Measurements from ENCODE around the gene LORICRIN.
A peak's percentile ranks its signal among the peaks of the same experiment; 100 is the strongest.

The LORICRIN gene

GRCh38 chr1:153253693-153254092 lies 5.8 kb upstream of the LORICRIN start:
- H3K27me3 ChIP-seq (replicated peaks; ENCODE audit: control insufficient read depth, insufficient read depth, low read length) = no peaks in the 10 kb centered on the region
- no peaks in the 10 kb centered on the region for H3K36me3 ChIP-seq (ENCODE audit: control insufficient read depth, insufficient read depth, low read length)
- TF ChIP-seq, protein P1, sequence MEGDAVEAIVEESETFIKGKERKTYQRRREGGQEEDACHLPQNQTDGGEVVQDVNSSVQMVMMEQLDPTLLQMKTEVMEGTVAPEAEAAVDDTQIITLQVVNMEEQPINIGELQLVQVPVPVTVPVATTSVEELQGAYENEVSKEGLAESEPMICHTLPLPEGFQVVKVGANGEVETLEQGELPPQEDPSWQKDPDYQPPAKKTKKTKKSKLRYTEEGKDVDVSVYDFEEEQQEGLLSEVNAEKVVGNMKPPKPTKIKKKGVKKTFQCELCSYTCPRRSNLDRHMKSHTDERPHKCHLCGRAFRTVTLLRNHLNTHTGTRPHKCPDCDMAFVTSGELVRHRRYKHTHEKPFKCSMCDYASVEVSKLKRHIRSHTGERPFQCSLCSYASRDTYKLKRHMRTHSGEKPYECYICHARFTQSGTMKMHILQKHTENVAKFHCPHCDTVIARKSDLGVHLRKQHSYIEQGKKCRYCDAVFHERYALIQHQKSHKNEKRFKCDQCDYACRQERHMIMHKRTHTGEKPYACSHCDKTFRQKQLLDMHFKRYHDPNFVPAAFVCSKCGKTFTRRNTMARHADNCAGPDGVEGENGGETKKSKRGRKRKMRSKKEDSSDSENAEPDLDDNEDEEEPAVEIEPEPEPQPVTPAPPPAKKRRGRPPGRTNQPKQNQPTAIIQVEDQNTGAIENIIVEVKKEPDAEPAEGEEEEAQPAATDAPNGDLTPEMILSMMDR (IDR thresholded peaks at IDR 0.05; ENCODE audit: insufficient read depth, low read length, poor library complexity, severe bottlenecking) = no peak
- no peak overlapping the region for H3K4me3 ChIP-seq (replicated peaks; ENCODE audit: low read depth, low read length)
- no peak for DNase-seq (ENCODE audit: extremely low read depth, insufficient read length)

GRCh38 chr1:153260585-153261280 lies 1.2 kb downstream of the LORICRIN start:
- TF ChIP-seq, protein P1 (IDR thresholded peaks at IDR 0.05; ENCODE audit: insufficient read depth, low read length, poor library complexity, severe bottlenecking) = no peak
- no peak for DNase-seq (ENCODE audit: extremely low read depth, insufficient read length)
- H3K27me3 ChIP-seq (replicated peaks; ENCODE audit: control insufficient read depth, insufficient read depth, low read length) = no peaks in the 10 kb centered on the region; the same call in 1 of the 2 replicates
- no peaks in the 10 kb centered on the region for H3K36me3 ChIP-seq (ENCODE audit: control insufficient read depth, insufficient read depth, low read length)
- peak overlapping the region; percentile 60 for H3K4me3 ChIP-seq (replicated peaks; ENCODE audit: low read depth, low read length)

GRCh38 chr1:153261281-153262069 lies 2.0 kb downstream of the LORICRIN start:
- peak overlapping the region; percentile 60 for H3K4me3 ChIP-seq (replicated peaks; ENCODE audit: low read depth, low read length)
- no peaks in the 10 kb centered on the region for H3K36me3 ChIP-seq (ENCODE audit: control insufficient read depth, insufficient read depth, low read length)
- no peaks in the 10 kb centered on the region; the same call in 1 of the 2 replicates for H3K27me3 ChIP-seq (replicated peaks; ENCODE audit: control insufficient read depth, insufficient read depth, low read length)
- TF ChIP-seq, protein P1 (IDR thresholded peaks at IDR 0.05; ENCODE audit: insufficient read depth, low read length, poor library complexity, severe bottlenecking) = no peak
- DNase-seq (ENCODE audit: extremely low read depth, insufficient read length) = peak; percentile 43

- no peaks in the 10 kb centered on the region for H3K36me3 ChIP-seq (ENCODE audit: control insufficient read depth, insufficient read depth, low read length)
- TF ChIP-seq, protein P1 (IDR thresholded peaks at IDR 0.05; ENCODE audit: insufficient read depth, low read length, poor library complexity, severe bottlenecking) = no peak
- H3K4me3 ChIP-seq (replicated peaks; ENCODE audit: low read depth, low read length) = peak overlapping the region; percentile 60
- no peak for DNase-seq (ENCODE audit: extremely low read depth, insufficient read length)
- no peaks in the 10 kb centered on the region; the same call in 1 of the 2 replicates for H3K27me3 ChIP-seq (replicated peaks; ENCODE audit: control insufficient read depth, insufficient read depth, low read length)
These were observed 2.5 kb downstream of the LORICRIN start for GRCh38 chr1:153262070-153262366.

GRCh38 chr1:153262462-153263157 lies 3.1 kb downstream of the LORICRIN start:
- no peaks in the 10 kb centered on the region; the same call in 1 of the 2 replicates for H3K27me3 ChIP-seq (replicated peaks; ENCODE audit: control insufficient read depth, insufficient read depth, low read length)
- DNase-seq (ENCODE audit: extremely low read depth, insufficient read length) = peak; percentile 56
- H3K4me3 ChIP-seq (replicated peaks; ENCODE audit: low read depth, low read length) = peak overlapping the region; percentile 60; the same call in 1 of the 2 replicates
- TF ChIP-seq, protein P1 (IDR thresholded peaks at IDR 0.05; ENCODE audit: insufficient read depth, low read length, poor library complexity, severe bottlenecking) = no peak
- no peaks in the 10 kb centered on the region for H3K36me3 ChIP-seq (ENCODE audit: control insufficient read depth, insufficient read depth, low read length)

All from GM06990 (cell line).